Measurements from ENCODE around the gene C3orf20.
"Not testable (repeated sequence)": the region's sequence is repeated elsewhere in the genome, so short reads cannot be mapped to it uniquely, and the experiment has no call there.

Gene C3orf20

GRCh38 chr3:14801668-14802380, 126.9 kb downstream of the C3orf20 start:
- DNase-seq, result no peak

- no peak for DNase-seq
These were observed 127.4 kb downstream of the C3orf20 start for GRCh38 chr3:14802381-14802731.

GRCh38 chr3:14803101-14803980, 128.4 kb downstream of the C3orf20 start:
- no peak for DNase-seq

DNA sequence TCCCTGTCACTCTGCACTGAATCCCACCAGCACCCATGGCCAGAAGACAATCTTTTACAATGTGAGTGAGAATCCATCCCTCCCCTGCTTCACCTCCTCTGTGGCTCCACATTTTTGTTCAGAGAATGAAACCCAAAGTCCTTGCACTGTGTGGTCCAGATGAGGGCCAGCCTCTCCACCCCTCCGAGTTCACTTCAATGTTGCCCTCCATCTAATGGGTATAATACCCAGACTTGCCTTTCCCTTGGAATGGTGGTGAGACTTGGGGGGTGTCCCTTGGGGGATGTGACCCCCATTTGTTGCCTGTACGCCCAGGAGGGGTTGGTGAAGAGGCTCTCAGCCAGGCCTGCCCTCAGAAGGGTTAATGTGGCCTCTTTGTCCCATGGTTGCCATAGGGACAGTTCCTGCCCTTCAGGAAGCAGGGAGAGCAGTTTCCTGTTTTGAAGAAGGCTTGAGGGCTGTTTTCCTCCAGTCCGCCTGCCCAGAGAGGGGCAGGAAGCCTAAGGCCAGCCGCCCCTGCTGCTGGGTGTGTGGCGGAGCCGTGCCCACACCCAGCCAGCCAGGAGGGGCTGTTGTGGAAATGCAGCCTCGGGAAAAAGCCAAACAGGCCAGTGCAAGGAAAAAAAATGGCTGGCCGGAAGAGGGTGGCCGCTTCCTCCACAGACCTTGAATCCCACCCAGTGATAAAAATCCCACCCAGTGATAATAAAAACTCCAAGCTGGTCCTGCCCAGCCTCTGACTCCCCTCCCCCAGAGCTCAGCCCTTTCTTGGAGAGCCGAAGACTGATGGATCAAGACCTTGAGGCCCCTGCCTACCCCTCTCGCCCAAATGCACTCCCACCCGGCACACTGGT, 129.3 kb downstream of the C3orf20 start:
- no peak for DNase-seq

GRCh38 chr3:14804835-14805780, 130.2 kb downstream of the C3orf20 start:
- DNase-seq, result no peak

DNA sequence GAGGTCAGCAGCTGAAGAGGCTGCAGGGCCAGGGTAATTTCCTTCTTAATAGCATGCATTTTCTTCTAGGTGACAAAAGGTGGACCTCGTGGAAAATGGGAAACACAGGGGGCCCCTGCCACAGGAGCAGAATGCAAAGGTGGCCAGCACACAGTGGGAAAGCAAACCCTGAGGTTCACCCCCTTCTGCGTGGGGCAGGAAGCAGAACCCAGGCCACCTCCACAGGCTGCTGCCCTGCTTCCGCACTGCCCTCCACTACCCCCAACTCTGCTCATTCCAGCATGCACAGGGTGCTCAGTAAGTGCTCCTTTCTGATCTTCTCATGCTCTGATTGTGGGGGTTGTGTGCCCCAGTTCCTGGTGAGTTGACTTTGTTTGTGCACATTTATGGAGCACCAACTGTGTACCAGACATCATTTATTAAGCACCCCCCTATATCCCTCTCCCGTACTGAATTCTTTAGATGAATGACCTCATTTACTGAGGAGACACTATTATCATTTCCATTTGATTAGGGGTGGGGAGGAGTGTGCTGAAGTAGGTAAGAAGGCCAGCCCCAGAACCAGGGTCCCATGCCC, 131.1 kb downstream of the C3orf20 start:
- no peak for DNase-seq

DNA sequence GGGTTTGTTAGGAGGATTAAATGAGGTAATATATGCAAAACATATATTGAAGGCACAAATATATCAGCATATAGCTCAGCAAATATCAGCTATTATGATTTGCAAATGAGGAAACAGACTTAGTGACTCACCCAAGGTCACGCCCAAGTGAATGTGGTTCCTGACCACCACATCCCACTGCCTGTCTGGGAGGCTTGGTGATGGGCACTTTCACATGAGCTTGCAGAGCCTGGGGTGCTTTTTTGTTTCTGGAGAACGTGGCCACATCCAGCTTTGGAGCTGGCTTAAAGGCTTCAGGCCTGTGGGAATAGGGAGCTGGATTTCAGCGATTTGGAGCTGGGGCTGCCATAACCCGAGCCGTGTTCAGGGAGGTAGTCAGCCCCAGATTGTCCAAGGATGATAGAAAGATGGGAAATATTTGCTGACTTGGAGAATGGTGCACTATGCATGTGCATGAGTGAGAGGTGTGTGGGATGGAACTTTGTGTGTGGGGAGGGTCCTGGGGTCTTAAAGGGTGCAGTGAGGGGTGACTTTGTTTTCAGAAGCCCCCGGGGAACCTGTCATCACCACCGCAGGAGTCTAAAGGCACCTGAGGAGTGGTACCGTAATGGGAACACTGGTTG, 131.8 kb downstream of the C3orf20 start:
- no peak for DNase-seq

GRCh38 chr3:14808025-14808424, 133.1 kb downstream of the C3orf20 start:
- DNase-seq, result no peak

DNA sequence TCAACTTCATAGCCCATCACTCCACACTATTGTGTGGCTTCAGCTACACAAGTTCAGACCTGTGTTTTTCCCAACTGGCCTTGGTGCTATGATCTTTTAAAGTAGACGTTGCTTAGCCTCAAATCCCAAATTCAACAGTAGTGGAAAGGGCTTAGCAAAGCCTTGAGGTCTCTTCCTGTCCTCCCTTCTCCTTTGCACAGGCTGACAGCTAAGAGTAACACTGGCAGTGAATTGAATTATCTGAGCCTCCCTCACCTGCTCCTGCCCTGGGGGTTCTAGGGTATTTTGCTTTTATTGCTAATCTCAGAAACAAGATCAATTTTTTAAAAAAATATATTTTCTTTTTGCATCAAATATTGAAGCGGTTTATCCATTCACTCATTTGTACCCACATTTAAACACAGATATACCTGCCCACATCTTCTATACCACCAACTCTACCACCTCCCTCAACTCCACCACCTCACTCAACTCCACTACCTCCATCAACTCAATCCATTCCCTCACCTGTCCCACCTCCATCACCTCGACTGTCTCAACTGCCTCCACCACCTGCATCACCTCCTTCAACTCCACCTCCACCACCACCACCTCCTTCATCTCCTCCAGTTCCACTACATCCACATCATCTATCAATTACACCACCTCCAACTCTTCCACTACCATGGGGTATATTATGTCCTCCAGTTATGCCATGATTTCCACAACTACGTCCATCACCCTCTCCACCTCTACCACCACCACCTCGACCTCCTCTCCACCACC, 133.7 kb downstream of the C3orf20 start:
- DNase-seq, result no peak

DNA sequence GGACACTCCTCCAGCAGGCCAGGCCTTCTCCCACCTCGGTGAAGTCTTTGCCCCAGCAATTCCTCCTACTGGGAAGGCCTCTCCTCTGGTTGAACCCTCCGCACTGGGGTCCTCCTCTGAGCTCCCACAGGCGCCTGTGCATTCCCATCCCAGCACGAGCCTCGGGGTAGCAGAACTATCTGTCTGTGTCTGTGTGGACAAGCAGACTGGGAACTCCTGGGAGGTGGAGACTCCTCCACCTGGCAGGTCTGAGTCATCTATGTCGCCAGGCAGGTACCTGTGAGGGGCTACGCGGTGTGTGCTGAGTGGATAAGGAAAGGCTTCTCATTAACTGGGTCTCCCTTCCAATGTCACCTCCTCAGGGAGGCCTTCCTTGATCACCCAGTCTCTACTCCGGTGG, 134.7 kb downstream of the C3orf20 start:
- not testable (repeated sequence) for DNase-seq

GRCh38 chr3:14810070-14810791, 135.3 kb downstream of the C3orf20 start:
- no peak for DNase-seq

DNA sequence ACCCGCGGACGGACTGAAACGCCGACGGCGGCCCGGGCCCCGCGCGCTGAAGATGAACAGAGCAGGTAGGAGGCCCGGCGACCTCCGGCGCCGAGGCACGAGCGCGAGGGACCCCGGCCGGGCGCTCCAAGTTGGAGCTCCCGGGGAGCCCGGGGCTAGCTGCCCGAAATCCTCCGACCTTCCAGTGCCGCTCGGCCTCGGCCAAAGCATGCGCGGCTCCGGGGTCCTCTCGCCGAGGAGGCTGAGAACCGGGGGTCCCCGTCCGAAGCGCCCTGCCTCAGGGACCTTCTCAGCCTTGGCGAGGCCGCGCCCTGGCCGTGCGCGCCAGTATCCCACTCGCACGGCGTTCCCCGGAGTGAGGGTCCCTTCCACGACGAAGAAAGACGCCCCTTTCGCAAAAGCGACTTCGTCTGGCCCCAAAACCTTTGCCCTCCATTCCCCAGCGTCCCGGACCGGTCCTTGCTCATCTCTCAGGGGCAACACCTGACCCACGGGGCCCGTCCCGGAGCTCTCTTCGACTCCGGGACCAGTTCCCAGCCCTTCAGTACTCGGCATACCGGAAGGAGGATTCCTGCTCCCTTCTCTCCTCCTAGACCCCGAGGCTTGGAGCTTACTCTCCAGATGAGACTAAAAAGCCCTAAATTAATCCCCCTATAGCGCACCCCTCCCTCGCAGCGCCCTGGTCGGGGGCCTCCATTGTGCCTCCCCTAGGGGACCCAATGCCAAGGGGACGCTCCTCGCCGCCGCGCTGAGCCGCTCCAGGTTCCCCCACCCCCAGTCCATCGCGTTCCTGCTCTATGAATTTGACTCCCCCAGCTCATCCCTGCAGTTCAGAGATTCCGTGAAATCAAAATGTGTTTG, 136.1 kb downstream of the C3orf20 start:
- no peak for DNase-seq

GRCh38 chr3:14811684-14812083, 136.7 kb downstream of the C3orf20 start:
- no peak for DNase-seq

GRCh38 chr3:14812196-14812790, 137.4 kb downstream of the C3orf20 start:
- DNase-seq, result no peak

- no peak for DNase-seq
These were observed 139.5 kb downstream of the C3orf20 start for GRCh38 chr3:14814411-14814871.

GRCh38 chr3:14816359-14816758, 141.4 kb downstream of the C3orf20 start:
- DNase-seq, result no peak

GRCh38 chr3:14818804-14819500, 144.0 kb downstream of the C3orf20 start, which contains the start of gene FGD5:
FGD5 (plus strand) TSS chr3:14818962; CDS start chr3:14819072, 110 bp downstream.
- DNase-seq, result no peak
